NCI-H2227 (cell line): ENCODE measurements around the gene LTBP1.

Source experiments
- DNase-seq: peaks from one replicate; lab custom pipeline; 2025; ENCODE audit not compliant: unreplicated experiment; lab: John Stamatoyannopoulos, UW

The LTBP1 gene

GRCh38 chr2:33404321-33404720 is 457.6 kb downstream of the LTBP1 start:
- no peak for DNase-seq

GRCh38 chr2:33406622-33407021 is 459.9 kb downstream of the LTBP1 start:
- DNase-seq, result no peak

- DNase-seq, result no peak
Observed at GRCh38 chr2:33408109-33408508, 461.4 kb downstream of the LTBP1 start.

- no peak for DNase-seq
Observed at GRCh38 chr2:33409417-33409955, 462.7 kb downstream of the LTBP1 start.

- no peak for DNase-seq
Observed at GRCh38 chr2:33411765-33412164, 465.0 kb downstream of the LTBP1 start.

GRCh38 chr2:33412920-33413319 is 466.2 kb downstream of the LTBP1 start:
- DNase-seq, result peak; percentile 15

GRCh38 chr2:33419581-33420200 is 472.9 kb downstream of the LTBP1 start:
- peak; percentile 25 for DNase-seq

- no peak for DNase-seq
Observed at GRCh38 chr2:33420726-33421125, 474.0 kb downstream of the LTBP1 start.

GRCh38 chr2:33421820-33422219 is 475.1 kb downstream of the LTBP1 start:
- no peak for DNase-seq

GRCh38 chr2:33425161-33425560 is 478.4 kb downstream of the LTBP1 start:
- no peak for DNase-seq

- no peak for DNase-seq
Observed at GRCh38 chr2:33425586-33426031, 478.9 kb downstream of the LTBP1 start.

GRCh38 chr2:33426666-33427231 is 480.0 kb downstream of the LTBP1 start:
- DNase-seq, result peak; percentile 27

GRCh38 chr2:33430077-33430476 is 483.3 kb downstream of the LTBP1 start:
- no peak for DNase-seq

GRCh38 chr2:33430856-33431255 is 484.1 kb downstream of the LTBP1 start:
- DNase-seq, result no peak

GRCh38 chr2:33432871-33433270 is 486.1 kb downstream of the LTBP1 start:
- DNase-seq, result no peak

- DNase-seq, result peak; percentile 19
Observed at GRCh38 chr2:33433279-33434235, 486.8 kb downstream of the LTBP1 start.

- no peak for DNase-seq
Observed at GRCh38 chr2:33435518-33435917, 488.8 kb downstream of the LTBP1 start.

GRCh38 chr2:33436083-33436482 is 489.3 kb downstream of the LTBP1 start:
- no peak for DNase-seq

GRCh38 chr2:33437297-33437696 is 490.5 kb downstream of the LTBP1 start:
- no peak for DNase-seq

- DNase-seq, result no peak
Observed at GRCh38 chr2:33437815-33438214, 491.1 kb downstream of the LTBP1 start.

GRCh38 chr2:33441235-33441810 is 494.6 kb downstream of the LTBP1 start:
- DNase-seq, result peak; percentile 63
